Right ventricle myocardium inferior (tissue), 1 donor: Measurements from ENCODE around the gene ALDH3A2. TPM values are rescaled to one million over a fixed set of nuclear protein-coding genes. Genes with fewer than 3 reads are reported as not detected.
"Not testable (repeated sequence)": the region's sequence is repeated elsewhere in the genome, so short reads cannot be mapped to it uniquely, and the experiment has no call there.

ENCODE experiments used
- ATAC-seq: fragments of 200-7000 bp; cut with Tn5 transposase; one replicate; pipeline ENCODE4 v1.9.1; 2020; ENCODE audit warnings: mild to moderate bottlenecking, moderate library complexity
- DNase-seq: peaks from one replicate; pipeline ENCODE4 v3.0.0; 2021; ENCODE audit errors: missing footprints
- intact Hi-C: fragments of 100-400 bp; cut with DNase I; formaldehyde crosslinking; loops from one replicate; pipeline ENCODE4 v1.11.0; 2022
- total RNA-seq: library from RNA; stranded (reverse); fragmentation: NEBNext Ultra II Directional; extraction: Animal tissue kit (Norgen Biotek cat#: 25700); gene quantifications from one replicate; pipeline ENCODE4 v1.2.1, GENCODE V29; 2021
- donor health status: DM: no; HTN: yes; CAD: no; lungs with severe emphysema.

ALDH3A2 gene
- total RNA-seq, 1 donor from 2014 or later, result 64.4 TPM

GRCh38 chr17:19669680-19670079 lies 21.1 kb downstream of the ALDH3A2 start:
- not testable (repeated sequence) for ATAC-seq, DNase-seq
- intact Hi-C loops, result loop anchor here (5.0 kb wide), 1 partner anchor 58 kb away; no protein-coding TSS in a partner anchor

GRCh38 chr17:19670908-19671307 lies 22.4 kb downstream of the ALDH3A2 start:
- DNase-seq (no peak), ATAC-seq (no peak)
- intact Hi-C loops, result loop anchor here (5.0 kb wide), 1 partner anchor 56 kb away; no protein-coding TSS in a partner anchor

- ATAC-seq, result peak; percentile 66
- intact Hi-C loops, result loop anchor here (5.0 kb wide), 1 partner anchor 56 kb away; no protein-coding TSS in a partner anchor
- no peak for DNase-seq
These were observed 22.9 kb downstream of the ALDH3A2 start for GRCh38 chr17:19671433-19671832.

- ATAC-seq (peak; percentile 95), DNase-seq (no peak)
- intact Hi-C loops, result loop anchor here (5.0 kb wide), 1 partner anchor 55 kb away; no protein-coding TSS in a partner anchor
These were observed 23.6 kb downstream of the ALDH3A2 start for GRCh38 chr17:19672009-19672750.

- no peak for DNase-seq
- intact Hi-C loops, result loop anchor here (5.0 kb wide), 1 partner anchor 54 kb away; no protein-coding TSS in a partner anchor
- no peak for ATAC-seq
These were observed 25.1 kb downstream of the ALDH3A2 start for GRCh38 chr17:19673623-19674022.

GRCh38 chr17:19676896-19677295 lies 28.3 kb downstream of the ALDH3A2 start:
- DNase-seq (no peak), ATAC-seq (no peak)
- intact Hi-C loops, result no loop called here

GRCh38 chr17:19677736-19678379 lies 29.3 kb downstream of the ALDH3A2 start:
- intact Hi-C loops, result no loop called here
- DNase-seq, result no peak

GRCh38 chr17:19678581-19679453 lies 30.3 kb downstream of the ALDH3A2 start:
- no peak for ATAC-seq
- no peak for DNase-seq

More at GRCh38 chr17:19677736-19678379, 29.3 kb downstream of the ALDH3A2 start:
- no peak for ATAC-seq

GRCh38 chr17:19683117-19683516 lies 34.6 kb downstream of the ALDH3A2 start:
- ATAC-seq (no peak), DNase-seq (no peak)
- intact Hi-C loops, result no loop called here

More at GRCh38 chr17:19678581-19679453, 30.3 kb downstream of the ALDH3A2 start:
- intact Hi-C loops, result no loop called here

GRCh38 chr17:19684909-19685580 lies 36.5 kb downstream of the ALDH3A2 start:
- DNase-seq, ATAC-seq, intact Hi-C loops: not testable (repeated sequence)

- intact Hi-C loops, result no loop called here
- ATAC-seq (no peak), DNase-seq (no peak)
These were observed 38.0 kb downstream of the ALDH3A2 start for GRCh38 chr17:19686400-19687090.

GRCh38 chr17:19702217-19702641 lies 53.7 kb downstream of the ALDH3A2 start:
- ATAC-seq (no peak), DNase-seq (no peak)
- intact Hi-C loops, result loop anchor here (10.0 kb wide), 1 partner anchor 53 kb away; no protein-coding TSS in a partner anchor

GRCh38 chr17:19703106-19703827 lies 54.7 kb downstream of the ALDH3A2 start:
- intact Hi-C loops, result loop anchor here (10.0 kb wide), 1 partner anchor 52 kb away; no protein-coding TSS in a partner anchor
- ATAC-seq, result peak; percentile 50
- DNase-seq, result no peak

- ATAC-seq (peak; percentile 58), DNase-seq (peak; percentile 74)
- intact Hi-C loops, result loop anchor here (10.0 kb wide), 1 partner anchor 51 kb away; no protein-coding TSS in a partner anchor
These were observed 55.5 kb downstream of the ALDH3A2 start for GRCh38 chr17:19703828-19704613.

- no peak for ATAC-seq
- intact Hi-C loops, result loop anchor here (10.0 kb wide), 1 partner anchor 50 kb away; no protein-coding TSS in a partner anchor
- no peak for DNase-seq
These were observed 56.6 kb downstream of the ALDH3A2 start for GRCh38 chr17:19705201-19705600.
